Muscle of arm (tissue), 12 donors: ENCODE data around the gene ALDH1A3. TPM values are rescaled to one million over a fixed set of nuclear protein-coding genes. Genes with fewer than 3 reads are reported as not detected.

Source experiments
- DNase-seq: peaks from one replicate; pipeline ENCODE4 v3.0.0-alpha.2; 2013
- polyA plus RNA-seq, 12 donors: library from polyadenylated mRNA; unstranded; fragments of 120-200 nt; gene quantifications; one replicate each; pipeline ENCODE4 v1.2.1, GENCODE V29; 2013; ENCODE audit not compliant: insufficient read length in 12 of 12

Gene ALDH1A3
- polyA plus RNA-seq, 12 donors = 12.7 to 27.7 (median 16.0) TPM; not detected in 1

- DNase-seq = no peak
Observed at GRCh38 chr15:100880897-100881242, 1.2 kb downstream of the ALDH1A3 start.

GRCh38 chr15:100881573-100882336 is 2.1 kb downstream of the ALDH1A3 start:
- no peak for DNase-seq

GRCh38 chr15:100885116-100885515 is 5.5 kb downstream of the ALDH1A3 start:
- DNase-seq = no peak

GRCh38 chr15:100885811-100886210 is 6.2 kb downstream of the ALDH1A3 start:
- DNase-seq = no peak

GRCh38 chr15:100887211-100887913 is 7.7 kb downstream of the ALDH1A3 start:
- no peak for DNase-seq

- DNase-seq = no peak
Observed at GRCh38 chr15:100889385-100890050, 9.9 kb downstream of the ALDH1A3 start.

GRCh38 chr15:100890051-100890720 is 10.6 kb downstream of the ALDH1A3 start:
- DNase-seq = no peak

- DNase-seq = no peak
Observed at GRCh38 chr15:100890850-100891249, 11.2 kb downstream of the ALDH1A3 start.

GRCh38 chr15:100891307-100892012 is 11.8 kb downstream of the ALDH1A3 start:
- DNase-seq = no peak

- no peak for DNase-seq
Observed at GRCh38 chr15:100892013-100892355, 12.4 kb downstream of the ALDH1A3 start.

GRCh38 chr15:100893261-100893963 is 13.8 kb downstream of the ALDH1A3 start:
- DNase-seq = no peak

- DNase-seq = no peak
Observed at GRCh38 chr15:100893964-100894295, 14.3 kb downstream of the ALDH1A3 start.

- DNase-seq = no peak
Observed at GRCh38 chr15:100895721-100896120, 16.1 kb downstream of the ALDH1A3 start.

GRCh38 chr15:100897221-100898151 is 17.9 kb downstream of the ALDH1A3 start:
- DNase-seq = no peak

GRCh38 chr15:100898152-100898490 is 18.5 kb downstream of the ALDH1A3 start:
- DNase-seq = no peak

GRCh38 chr15:100898661-100899462 is 19.2 kb downstream of the ALDH1A3 start:
- no peak for DNase-seq

- no peak for DNase-seq
Observed at GRCh38 chr15:100899601-100900000, 20.0 kb downstream of the ALDH1A3 start.

- DNase-seq = no peak
Observed at GRCh38 chr15:100900136-100900794, 20.6 kb downstream of the ALDH1A3 start.

GRCh38 chr15:100900795-100901169 is 21.2 kb downstream of the ALDH1A3 start:
- no peak for DNase-seq
